A673 (cell line): ENCODE measurements around the gene ZPR1. TPM values are rescaled to one million over a fixed set of nuclear protein-coding genes. Genes with fewer than 3 reads are reported as not detected.

Source experiments
- BruUV-seq: library from RNA; stranded (reverse); fragments of 400-500 nt; replicated peaks from 2 replicates; lab custom pipeline; 2021; lab: Mats Ljungman, UMichigan
- CTCF ChIA-PET: fragments of 300-600 bp; sonication (Branson Sonifier 250); formaldehyde crosslinking; loops from one replicate; lab custom pipeline; 2022; ENCODE audit warnings: antibody characterized with exemption; lab: Charles Lee
- POLR2A ChIA-PET: fragments of 300-600 bp; sonication (Branson Sonifier 250); formaldehyde crosslinking; loops from one replicate; lab custom pipeline; 2022; ENCODE audit warnings: antibody characterized with exemption; ENCODE audit not compliant: low non-redundant PET; lab: Charles Lee
- DNase-seq: peaks from one replicate; pipeline ENCODE4 v3.0.0-alpha.2; 2015; ENCODE audit warnings: low spot score
- H3K27ac ChIP-seq: fragments of 200-600 bp; sonication (generic); 2 replicates; pipeline ENCODE4 v1.5.1; 2016; ENCODE audit warnings: mixed run types, low read depth, mild to moderate bottlenecking, mixed read lengths, antibody characterized with exemption, low read length; ENCODE audit not compliant: poor library complexity, severe bottlenecking
- H3K27me3 ChIP-seq: fragments of 200-600 bp; sonication (generic); replicated peaks from 2 replicates; pipeline ENCODE4 v1.6.1; 2017; ENCODE audit warnings: mixed run types, low read depth, mild to moderate bottlenecking, mixed read lengths, antibody characterized with exemption, low read length; ENCODE audit not compliant: insufficient read depth, poor library complexity
- H3K36me3 ChIP-seq: fragments of 200-600 bp; sonication (generic); 2 replicates; pipeline ENCODE4 v1.6.1; 2016; ENCODE audit warnings: mixed run types, mild to moderate bottlenecking, mixed read lengths, antibody characterized with exemption, low read length; ENCODE audit not compliant: insufficient read depth, poor library complexity, severe bottlenecking
- H3K4me1 ChIP-seq: fragments of 200-600 bp; sonication (generic); 2 replicates; pipeline ENCODE4 v1.6.1; 2017; ENCODE audit warnings: mixed run types, mild to moderate bottlenecking, mixed read lengths, antibody characterized with exemption, low read length; ENCODE audit not compliant: insufficient read depth, poor library complexity, severe bottlenecking
- H3K4me3 ChIP-seq: fragments of 200-600 bp; sonication (generic); 2 replicates; pipeline ENCODE4 v1.5.1; 2016; ENCODE audit warnings: low read depth, mixed run types, mild to moderate bottlenecking, mixed read lengths, low read length; ENCODE audit not compliant: poor library complexity, severe bottlenecking
- H3K9me3 ChIP-seq: fragments of 200-600 bp; sonication (generic); 2 replicates; pipeline ENCODE4 v1.6.1; 2016; ENCODE audit warnings: mixed run types, low read depth, mild to moderate bottlenecking, mixed read lengths, antibody characterized with exemption, low read length; ENCODE audit not compliant: poor library complexity, severe bottlenecking
- CTCF ChIP-seq: fragments of 300-800, 200-600 bp; sonication (generic); conservative IDR thresholded peaks from 2 replicates; pipeline ENCODE4 v1.5.1; 2017; ENCODE audit warnings: low read depth, mild to moderate bottlenecking, antibody characterized with exemption, low read length, moderate library complexity, mixed read lengths
- EZH2 ChIP-seq: fragments of 200-600 bp; sonication (generic); IDR thresholded peaks from 2 replicates; pipeline ENCODE4 v1.6.1; 2017; ENCODE audit warnings: borderline replicate concordance, low read depth, mild to moderate bottlenecking, mixed read lengths, antibody characterized with exemption, low read length; ENCODE audit not compliant: poor library complexity, severe bottlenecking
- intact Hi-C: fragments of 100-400 bp; cut with micrococcal nuclease; formaldehyde crosslinking; loops from one replicate; pipeline ENCODE4 v1.10.0; 2022; ENCODE audit not compliant: unreplicated experiment
- total RNA-seq: library from RNA; stranded (reverse); gene quantifications from 2 replicates; pipeline ENCODE4 v1.2.3, GENCODE V29; 2021

Gene ZPR1
- total RNA-seq, 1 experiment from 2014 or later = 109 TPM

- POLR2A ChIA-PET = no interaction called here
- BruUV-seq = no TSS peak
Measured at GRCh38 chr11:116833491-116833815, 45.6 kb upstream of the ZPR1 start.

GRCh38 chr11:116832350-116833290, 44.8 kb upstream of the ZPR1 start:
- TF ChIP-seq CTCF (no peak), EZH2 (no peak)
- H3K4me1 ChIP-seq = peaks cover 12% of the 10 kb centered on the region
- intact Hi-C loops = no loop called here
- CTCF ChIA-PET = no interaction called here
- H3K36me3 ChIP-seq = no peaks in the 10 kb centered on the region
- POLR2A ChIA-PET = no interaction called here
- no peaks in the 10 kb centered on the region for H3K9me3 ChIP-seq
- no peak overlapping the region for H3K27ac ChIP-seq
- DNase-seq = no peak
- no TSS peak for BruUV-seq
- H3K27me3 ChIP-seq = no peaks in the 10 kb centered on the region
- H3K4me3 ChIP-seq = no peak overlapping the region

More at GRCh38 chr11:116833491-116833815, 45.6 kb upstream of the ZPR1 start:
- Histone ChIP-seq H3K27ac (no peak overlapping the region), H3K9me3 (no peaks in the 10 kb centered on the region), H3K4me3 (no peak overlapping the region), H3K27me3 (no peaks in the 10 kb centered on the region), H3K4me1 (peaks cover 12% of the 10 kb centered on the region), H3K36me3 (no peaks in the 10 kb centered on the region)
- CTCF ChIA-PET = no interaction called here
- intact Hi-C loops = no loop called here
- TF ChIP-seq CTCF (no peak), EZH2 (no peak)
- DNase-seq = no peak

GRCh38 chr11:116831790-116832349, 44.0 kb upstream of the ZPR1 start:
- BruUV-seq = no TSS peak
- TF ChIP-seq CTCF = no peak
- TF ChIP-seq EZH2 = no peak
- CTCF ChIA-PET = no interaction called here
- no peaks in the 10 kb centered on the region for H3K9me3 ChIP-seq
- H3K36me3 ChIP-seq = no peaks in the 10 kb centered on the region
- POLR2A ChIA-PET = no interaction called here
- H3K4me3 ChIP-seq = no peak overlapping the region
- peaks cover 12% of the 10 kb centered on the region for H3K4me1 ChIP-seq
- H3K27ac ChIP-seq = no peak overlapping the region
- DNase-seq = no peak
- no peaks in the 10 kb centered on the region for H3K27me3 ChIP-seq
- intact Hi-C loops = no loop called here
